Right atrium auricular region (tissue), 2 donors: ENCODE measurements around the gene ASCL3. TPM values are rescaled to one million over a fixed set of nuclear protein-coding genes. Genes with fewer than 3 reads are reported as not detected.
"Not testable (repeated sequence)": the region's sequence is repeated elsewhere in the genome, so short reads cannot be mapped to it uniquely, and the experiment has no call there.

Experiments used
- DNase-seq: peaks from one replicate; pipeline ENCODE4 v3.0.0-alpha.2; 2019; ENCODE audit warnings: low spot score
- H3K27ac ChIP-seq, 2 donors: fragments of 200-600 bp; sonication (generic); 1 replicate in 1 of 2; 2 replicates in 1 of 2; pipeline ENCODE4 v1.5.1; 2016 to 2019
- H3K27me3 ChIP-seq, 2 donors: fragments of 200-600 bp; sonication (generic); one replicate each; pipeline versions ENCODE4 v1.5.1 to v1.6.0; 2017 to 2019
- H3K36me3 ChIP-seq: fragments of 200-600 bp; sonication (generic); one replicate; pipeline ENCODE4 v1.5.1; 2016
- H3K4me1 ChIP-seq, 2 donors: fragments of 200-600 bp; sonication (generic); one replicate each; pipeline versions ENCODE4 v1.5.1 to v1.6.0; 2017 to 2019
- H3K4me3 ChIP-seq, 2 donors: fragments of 200-600 bp; sonication (generic); 1 replicate in 1 of 2; 2 replicates in 1 of 2; pipeline ENCODE4 v1.5.1; 2017 to 2019; ENCODE audit warnings: mild to moderate bottlenecking in 1 of 2, moderate library complexity in 1 of 2
- H3K9me3 ChIP-seq, 2 donors: fragments of 200-600 bp; sonication (generic); one replicate each; pipeline ENCODE4 v1.5.1; 2019
- total RNA-seq, 2 donors: library from RNA; depleted of rRNA; stranded (reverse); fragments of >200 nt; gene quantifications; one replicate each; pipeline ENCODE4 v1.1.0, GENCODE V29; 2016
- TF ChIP-seq, protein P1 (sequence below), 2 donors: fragments of 200-600 bp; sonication (generic); IDR thresholded peaks; one replicate each; pipeline ENCODE4 v1.5.1; 2019; ENCODE audit warnings: antibody characterized with exemption in 2 of 2

ASCL3 gene
- total RNA-seq, 2 donors from 2014 or later = not detected

- Histone ChIP-seq H3K4me1 (no peaks in the 10 kb centered on the region), H3K9me3 (no peaks in the 10 kb centered on the region), H3K27me3 (no peaks in the 10 kb centered on the region), H3K36me3 (no peaks in the 10 kb centered on the region), H3K4me3 (no peak overlapping the region), H3K27ac (no peak overlapping the region)
- no peak for DNase-seq
- TF ChIP-seq, protein P1, sequence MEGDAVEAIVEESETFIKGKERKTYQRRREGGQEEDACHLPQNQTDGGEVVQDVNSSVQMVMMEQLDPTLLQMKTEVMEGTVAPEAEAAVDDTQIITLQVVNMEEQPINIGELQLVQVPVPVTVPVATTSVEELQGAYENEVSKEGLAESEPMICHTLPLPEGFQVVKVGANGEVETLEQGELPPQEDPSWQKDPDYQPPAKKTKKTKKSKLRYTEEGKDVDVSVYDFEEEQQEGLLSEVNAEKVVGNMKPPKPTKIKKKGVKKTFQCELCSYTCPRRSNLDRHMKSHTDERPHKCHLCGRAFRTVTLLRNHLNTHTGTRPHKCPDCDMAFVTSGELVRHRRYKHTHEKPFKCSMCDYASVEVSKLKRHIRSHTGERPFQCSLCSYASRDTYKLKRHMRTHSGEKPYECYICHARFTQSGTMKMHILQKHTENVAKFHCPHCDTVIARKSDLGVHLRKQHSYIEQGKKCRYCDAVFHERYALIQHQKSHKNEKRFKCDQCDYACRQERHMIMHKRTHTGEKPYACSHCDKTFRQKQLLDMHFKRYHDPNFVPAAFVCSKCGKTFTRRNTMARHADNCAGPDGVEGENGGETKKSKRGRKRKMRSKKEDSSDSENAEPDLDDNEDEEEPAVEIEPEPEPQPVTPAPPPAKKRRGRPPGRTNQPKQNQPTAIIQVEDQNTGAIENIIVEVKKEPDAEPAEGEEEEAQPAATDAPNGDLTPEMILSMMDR (IDR thresholded peaks at IDR 0.05) = no peak
Measured at GRCh38 chr11:8983552-8983951, 40.7 kb upstream of the ASCL3 start.

DNA sequence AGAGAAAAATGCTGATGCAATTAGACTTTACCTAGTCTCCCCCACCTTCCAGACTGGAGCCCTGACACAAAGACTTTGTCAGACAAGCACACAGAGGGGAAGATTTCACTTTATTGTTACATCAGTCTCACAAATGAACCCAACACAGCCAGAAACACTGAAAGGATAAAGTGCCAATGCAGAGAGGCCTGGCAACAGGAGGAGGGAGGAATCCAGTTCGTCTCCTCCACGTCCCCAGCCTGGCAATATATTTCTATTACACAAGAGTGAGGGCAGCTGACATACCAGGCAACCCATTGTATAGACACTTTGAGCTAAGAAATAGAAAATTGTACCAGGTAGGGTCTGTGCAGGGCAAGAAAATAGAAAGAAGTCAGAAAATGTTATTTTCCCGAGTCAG, 37.7 kb upstream of the ASCL3 start:
- H3K27ac ChIP-seq = no peak overlapping the region
- no peak overlapping the region for H3K4me3 ChIP-seq
- H3K27me3 ChIP-seq = no peaks in the 10 kb centered on the region
- H3K36me3 ChIP-seq = no peaks in the 10 kb centered on the region
- no peak for DNase-seq
- no peaks in the 10 kb centered on the region for H3K9me3 ChIP-seq
- TF ChIP-seq, protein P1 (IDR thresholded peaks at IDR 0.05) = no peak
- no peaks in the 10 kb centered on the region for H3K4me1 ChIP-seq

GRCh38 chr11:8979365-8979764, 36.5 kb upstream of the ASCL3 start:
- not testable (repeated sequence) for H3K4me1 ChIP-seq, H3K27me3 ChIP-seq, H3K4me3 ChIP-seq, H3K27ac ChIP-seq, H3K9me3 ChIP-seq, H3K36me3 ChIP-seq, DNase-seq

DNA sequence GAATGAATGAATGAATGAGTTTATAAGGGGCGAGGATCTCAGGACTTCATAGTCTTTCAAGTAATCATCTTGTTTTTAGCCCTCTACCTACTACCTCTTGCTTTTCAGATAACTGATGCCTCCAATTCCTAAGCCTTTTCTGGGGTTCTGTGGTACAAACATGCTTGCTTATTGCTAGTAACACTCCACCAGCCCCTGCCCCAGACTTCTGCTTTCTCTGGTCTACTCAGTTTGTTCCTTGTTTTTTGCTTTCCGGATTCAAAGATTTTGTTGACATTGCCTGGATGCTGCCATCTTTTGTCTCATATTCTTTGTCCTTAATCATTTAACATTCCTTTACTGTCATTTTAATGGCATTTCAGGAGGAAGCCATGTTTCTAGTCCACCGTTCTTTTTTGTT, 30.3 kb upstream of the ASCL3 start:
- Histone ChIP-seq H3K27ac (no peak overlapping the region), H3K4me1 (no peaks in the 10 kb centered on the region), H3K27me3 (no peaks in the 10 kb centered on the region), H3K9me3 (no peaks in the 10 kb centered on the region), H3K36me3 (no peaks in the 10 kb centered on the region), H3K4me3 (no peak overlapping the region)
- TF ChIP-seq, protein P1 (IDR thresholded peaks at IDR 0.05) = no peak
- DNase-seq = no peak

- Histone ChIP-seq H3K9me3 (no peaks in the 10 kb centered on the region), H3K27ac (no peak overlapping the region), H3K27me3 (no peaks in the 10 kb centered on the region), H3K4me1 (no peaks in the 10 kb centered on the region), H3K36me3 (no peaks in the 10 kb centered on the region), H3K4me3 (no peak overlapping the region)
- TF ChIP-seq, protein P1 (IDR thresholded peaks at IDR 0.05) = no peak
- DNase-seq = no peak
Measured at GRCh38 chr11:8971924-8972316, 29.1 kb upstream of the ASCL3 start.

GRCh38 chr11:8971196-8971923, 28.5 kb upstream of the ASCL3 start:
- no peaks in the 10 kb centered on the region for H3K27me3 ChIP-seq
- TF ChIP-seq, protein P1 (IDR thresholded peaks at IDR 0.05) = no peak
- H3K9me3 ChIP-seq = no peaks in the 10 kb centered on the region
- no peaks in the 10 kb centered on the region for H3K36me3 ChIP-seq
- H3K4me3 ChIP-seq = no peak overlapping the region
- no peaks in the 10 kb centered on the region for H3K4me1 ChIP-seq
- no peak for DNase-seq
- H3K27ac ChIP-seq = no peak overlapping the region
